SK-N-SH (cell line): ENCODE results near the gene NUP50. TPM values are rescaled to one million over a fixed set of nuclear protein-coding genes. Genes with fewer than 3 reads are reported as not detected.

Source experiments
- CTCF ChIA-PET: fragments of 300-600, 350-600 bp; formaldehyde crosslinking; extraction: SDS; loops from one replicate; lab custom pipeline; 2021; lab: Yijun Ruan, JAX
- POLR2A ChIA-PET: fragments of 350-600 bp; sonication (Branson Sonifier 250); formaldehyde crosslinking; extraction: SDS; loops from one replicate; lab custom pipeline; 2020; ENCODE audit warnings: antibody characterized with exemption, inconsistent platforms; lab: Yijun Ruan, JAX
- DNase-seq: peaks from one replicate; pipeline ENCODE4 v3.0.0; 2012
- H2AFZ ChIP-seq: fragments of 200-600 bp; sonication (generic); 2 replicates; pipeline ENCODE4 v1.8.1; 2016; ENCODE audit warnings: antibody characterized with exemption, mild to moderate bottlenecking, low read depth
- H3F3A ChIP-seq: fragments of 200-600 bp; sonication (generic); replicated peaks from 2 replicates; pipeline ENCODE3; 2016; ENCODE audit warnings: antibody characterized with exemption, mild to moderate bottlenecking; ENCODE audit not compliant: insufficient read depth
- H3K27ac ChIP-seq, 2 experiments: fragments of 200-500 bp in 1 of 2; fragments of 200-600 bp in 1 of 2; sonication (Bioruptor generic) in 1 of 2; sonication (generic), shearing (Covaris generic) in 1 of 2; 2 replicates each; pipeline versions ENCODE4 v1.5.1 to v1.6.1; 2014 to 2016; ENCODE audit warnings: low read depth in 2 of 2, inconsistent platforms in 1 of 2, low read length in 1 of 2, mild to moderate bottlenecking in 1 of 2, mixed read lengths in 1 of 2
- H3K27me3 ChIP-seq: fragments of 200-600 bp; sonication (generic), shearing (Covaris generic); 2 replicates; pipeline ENCODE4 v1.6.1; 2016; ENCODE audit warnings: mixed run types; ENCODE audit not compliant: insufficient read depth
- H3K36me3 ChIP-seq, 2 experiments: fragments of 200-500 bp in 1 of 2; fragments of 200-600 bp in 1 of 2; sonication (Bioruptor generic) in 1 of 2; sonication (generic) in 1 of 2; replicated peaks in 1 of 2; 2 replicates each; pipeline versions ENCODE3 to v1.5.1; 2014 to 2016; ENCODE audit warnings: low read length in 1 of 2, mild to moderate bottlenecking in 1 of 2; ENCODE audit not compliant: insufficient read depth in 2 of 2, control insufficient read depth in 1 of 2
- H3K4me1 ChIP-seq, 2 experiments: fragments of 200-500 bp in 1 of 2; fragments of 200-600 bp in 1 of 2; sonication (Bioruptor generic) in 1 of 2; sonication (generic), shearing (Covaris generic) in 1 of 2; 2 replicates each; pipeline versions ENCODE4 v1.5.1 to v1.6.1; 2014 to 2016; ENCODE audit warnings: low read depth in 1 of 2, low read length in 1 of 2, mixed run types in 1 of 2; ENCODE audit not compliant: insufficient read depth in 2 of 2, control insufficient read depth in 1 of 2
- H3K4me2 ChIP-seq: fragments of 200-600 bp; sonication (generic), shearing (Covaris generic); 2 replicates; pipeline ENCODE4 v1.6.1; 2017; ENCODE audit warnings: mixed run types
- H3K4me3 ChIP-seq, 2 experiments: fragments of 200-500 bp in 1 of 2; fragments of 200-600 bp in 1 of 2; sonication (Bioruptor generic) in 1 of 2; sonication (generic), shearing (Covaris generic) in 1 of 2; 2 replicates each; pipeline versions ENCODE4 v1.5.1 to v1.8.1; 2014 to 2016; ENCODE audit warnings: low read depth in 2 of 2, inconsistent platforms in 1 of 2, low read length in 1 of 2, mild to moderate bottlenecking in 1 of 2, mixed read lengths in 1 of 2, moderate library complexity in 1 of 2
- H3K79me2 ChIP-seq: fragments of 200-600 bp; sonication (generic); 2 replicates; pipeline ENCODE4 v1.8.1; 2017; ENCODE audit warnings: mild to moderate bottlenecking; ENCODE audit not compliant: insufficient read depth
- H3K9ac ChIP-seq: fragments of 200-600 bp; sonication (generic); 2 replicates; pipeline ENCODE4 v1.6.1; 2017; ENCODE audit warnings: mixed run types
- H3K9me2 ChIP-seq: fragments of 200-600 bp; sonication (generic); 2 replicates; pipeline ENCODE4 v1.6.1; 2017; ENCODE audit warnings: mixed run types
- H3K9me3 ChIP-seq: fragments of 200-600 bp; sonication (generic); 2 replicates; pipeline ENCODE4 v1.6.1; 2017; ENCODE audit warnings: mixed run types, mild to moderate bottlenecking, moderate library complexity
- H4K20me1 ChIP-seq: fragments of 200-600 bp; sonication (generic); 2 replicates; pipeline ENCODE4 v1.6.1; 2017; ENCODE audit warnings: mild to moderate bottlenecking, mixed run types; ENCODE audit not compliant: insufficient read depth
- CHD2 ChIP-seq: fragments of 150-350 bp; IDR thresholded peaks from 2 replicates; pipeline ENCODE4 v1.6.1; 2018; ENCODE audit warnings: low read length; ENCODE audit not compliant: partially characterized antibody
- EP300 ChIP-seq, 2 experiments: IDR thresholded peaks; 2 replicates each; pipeline versions ENCODE4 v1.4.0 to v1.6.1; 2012; ENCODE audit warnings: borderline replicate concordance in 1 of 2, low read depth in 1 of 2, low read length in 1 of 2
- EZH2phosphoT487 ChIP-seq: fragments of 200-600 bp; sonication (generic); IDR thresholded peaks from 2 replicates; pipeline ENCODE4 v1.6.1; 2017; ENCODE audit warnings: low read depth, mixed run types, mild to moderate bottlenecking, antibody characterized with exemption, moderate library complexity, borderline replicate concordance
- FOSL2 ChIP-seq: IDR thresholded peaks from 2 replicates; pipeline ENCODE4 v1.4.0; 2012; ENCODE audit warnings: low read depth, mild to moderate bottlenecking, moderate library complexity, borderline replicate concordance
- FOXJ3 ChIP-seq: sonication (generic); formaldehyde crosslinking; IDR thresholded peaks from 2 replicates; pipeline ENCODE4 v1.5.1; 2020; ENCODE audit warnings: mild to moderate bottlenecking, missing genetic modification reagents
- FOXM1 ChIP-seq: IDR thresholded peaks from 2 replicates; pipeline ENCODE4 v1.4.0; 2012; ENCODE audit warnings: low read depth, mild to moderate bottlenecking
- GABPA ChIP-seq: IDR thresholded peaks from 2 replicates; pipeline ENCODE4 v1.4.0; 2012; ENCODE audit warnings: low read depth, mild to moderate bottlenecking
- JUND ChIP-seq: IDR thresholded peaks from 2 replicates; pipeline ENCODE4 v1.4.0; 2012
- MAX ChIP-seq: IDR thresholded peaks from 2 replicates; pipeline ENCODE4 v1.4.0; 2012; ENCODE audit warnings: low read depth
- NRF1 ChIP-seq: IDR thresholded peaks from 2 replicates; pipeline ENCODE4 v1.6.1; 2012; ENCODE audit warnings: low read depth, mild to moderate bottlenecking, low read length
- PBX3 ChIP-seq: IDR thresholded peaks from 2 replicates; pipeline ENCODE4; 2012
- POLR2AphosphoS5 ChIP-seq: IDR thresholded peaks from 2 replicates; pipeline ENCODE4 v1.6.1; 2012; ENCODE audit warnings: low read depth, low read length
- RXRA ChIP-seq: IDR thresholded peaks from 2 replicates; pipeline ENCODE4 v1.4.0; 2012; ENCODE audit warnings: low read depth, mild to moderate bottlenecking, borderline replicate concordance
- TAF1 ChIP-seq: IDR thresholded peaks from 2 replicates; pipeline ENCODE4 v1.6.1; 2012; ENCODE audit warnings: low read depth, mild to moderate bottlenecking, low read length, moderate library complexity, borderline replicate concordance
- TCF12 ChIP-seq: IDR thresholded peaks from 2 replicates; pipeline ENCODE4 v1.4.0; 2012
- WGBS: methylation state at CpG from one replicate; pipeline ENCODE4 v1.1.6; 2017; ENCODE audit warnings: low lambda C conversion rate; 5-methylcytosine and 5-hydroxymethylcytosine counted together
- polyA plus RNA-seq, 3 experiments: library from polyadenylated mRNA; depleted of rRNA; stranded (reverse); fragments of >200 nt; gene quantifications; 2 replicates each; pipeline ENCODE4 v1.2.3, GENCODE V29; 2012
- TF ChIP-seq, protein P1 (sequence below): IDR thresholded peaks from 2 replicates; pipeline ENCODE4 v1.4.0; 2012; ENCODE audit warnings: low read depth, borderline replicate concordance
- TF ChIP-seq, protein P2 (sequence below): IDR thresholded peaks from 2 replicates; pipeline ENCODE4 v1.6.1; 2012; ENCODE audit warnings: mild to moderate bottlenecking, low read depth, low read length, moderate library complexity

NUP50 gene
- polyA plus RNA-seq, 1 of the 3 experiments (the other 2 are of a cell fraction) = 4.7 TPM

DNA sequence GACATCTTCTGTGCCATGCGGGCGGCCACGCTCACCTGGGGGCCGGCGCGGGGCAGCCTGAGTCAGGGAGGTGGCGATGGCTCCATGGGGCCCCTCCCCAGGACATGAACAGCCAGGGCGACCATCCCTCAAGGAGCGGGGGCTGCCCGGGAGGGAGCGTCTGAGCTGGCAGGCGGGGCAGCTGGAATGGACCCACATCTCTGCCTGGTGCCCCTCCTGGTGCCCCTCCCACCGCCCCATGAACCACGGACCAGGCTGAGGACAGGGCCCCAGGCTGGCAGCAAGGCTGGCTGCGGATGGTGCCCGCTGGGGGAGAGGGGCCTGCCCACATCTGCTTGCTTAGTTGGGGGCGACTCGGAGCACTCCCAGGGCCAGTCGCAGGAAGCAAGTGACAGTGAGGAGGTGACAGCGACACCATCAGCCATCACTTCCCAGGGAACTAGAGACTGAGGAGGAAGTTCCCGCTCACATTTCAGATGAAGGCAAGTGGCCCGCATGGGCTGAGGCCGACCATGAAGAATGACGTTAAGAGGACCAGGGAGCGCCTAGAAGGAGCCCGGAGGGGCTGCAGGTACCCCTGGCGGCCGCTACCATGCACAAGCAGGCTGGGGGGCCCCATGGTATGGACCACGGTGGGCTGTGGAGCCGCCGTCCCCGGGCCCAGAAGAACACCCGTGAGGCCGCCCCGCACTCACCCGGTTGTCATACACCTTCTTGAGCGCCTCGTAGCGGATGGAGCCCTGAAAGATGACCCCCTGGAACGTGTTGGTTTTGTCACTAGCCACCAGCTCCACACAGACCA, 39.6 kb downstream of the NUP50 start:
- no peak for DNase-seq
- no peaks in the 10 kb centered on the region; a peak in 1 of 4 replicates for H3K4me1 ChIP-seq
- TF ChIP-seq, protein P1, sequence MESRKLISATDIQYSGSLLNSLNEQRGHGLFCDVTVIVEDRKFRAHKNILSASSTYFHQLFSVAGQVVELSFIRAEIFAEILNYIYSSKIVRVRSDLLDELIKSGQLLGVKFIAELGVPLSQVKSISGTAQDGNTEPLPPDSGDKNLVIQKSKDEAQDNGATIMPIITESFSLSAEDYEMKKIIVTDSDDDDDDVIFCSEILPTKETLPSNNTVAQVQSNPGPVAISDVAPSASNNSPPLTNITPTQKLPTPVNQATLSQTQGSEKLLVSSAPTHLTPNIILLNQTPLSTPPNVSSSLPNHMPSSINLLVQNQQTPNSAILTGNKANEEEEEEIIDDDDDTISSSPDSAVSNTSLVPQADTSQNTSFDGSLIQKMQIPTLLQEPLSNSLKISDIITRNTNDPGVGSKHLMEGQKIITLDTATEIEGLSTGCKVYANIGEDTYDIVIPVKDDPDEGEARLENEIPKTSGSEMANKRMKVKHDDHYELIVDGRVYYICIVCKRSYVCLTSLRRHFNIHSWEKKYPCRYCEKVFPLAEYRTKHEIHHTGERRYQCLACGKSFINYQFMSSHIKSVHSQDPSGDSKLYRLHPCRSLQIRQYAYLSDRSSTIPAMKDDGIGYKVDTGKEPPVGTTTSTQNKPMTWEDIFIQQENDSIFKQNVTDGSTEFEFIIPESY = no peak
- TF ChIP-seq TAF1 (no peak), TCF12 (no peak), POLR2AphosphoS5 (no peak), FOXJ3 (no peak), FOXM1 (no peak), EP300 (IDR thresholded peaks at IDR 0.05; ENCODE audit: borderline replicate concordance in 1 of 2, low read depth in 1 of 2, low read length in 1 of 2) (no peak), CHD2 (no peak), FOSL2 (no peak), JUND (no peak), EZH2phosphoT487 (no peak), GABPA (no peak), RXRA (no peak), MAX (no peak), PBX3 (no peak), NRF1 (no peak)
- TF ChIP-seq, protein P2, sequence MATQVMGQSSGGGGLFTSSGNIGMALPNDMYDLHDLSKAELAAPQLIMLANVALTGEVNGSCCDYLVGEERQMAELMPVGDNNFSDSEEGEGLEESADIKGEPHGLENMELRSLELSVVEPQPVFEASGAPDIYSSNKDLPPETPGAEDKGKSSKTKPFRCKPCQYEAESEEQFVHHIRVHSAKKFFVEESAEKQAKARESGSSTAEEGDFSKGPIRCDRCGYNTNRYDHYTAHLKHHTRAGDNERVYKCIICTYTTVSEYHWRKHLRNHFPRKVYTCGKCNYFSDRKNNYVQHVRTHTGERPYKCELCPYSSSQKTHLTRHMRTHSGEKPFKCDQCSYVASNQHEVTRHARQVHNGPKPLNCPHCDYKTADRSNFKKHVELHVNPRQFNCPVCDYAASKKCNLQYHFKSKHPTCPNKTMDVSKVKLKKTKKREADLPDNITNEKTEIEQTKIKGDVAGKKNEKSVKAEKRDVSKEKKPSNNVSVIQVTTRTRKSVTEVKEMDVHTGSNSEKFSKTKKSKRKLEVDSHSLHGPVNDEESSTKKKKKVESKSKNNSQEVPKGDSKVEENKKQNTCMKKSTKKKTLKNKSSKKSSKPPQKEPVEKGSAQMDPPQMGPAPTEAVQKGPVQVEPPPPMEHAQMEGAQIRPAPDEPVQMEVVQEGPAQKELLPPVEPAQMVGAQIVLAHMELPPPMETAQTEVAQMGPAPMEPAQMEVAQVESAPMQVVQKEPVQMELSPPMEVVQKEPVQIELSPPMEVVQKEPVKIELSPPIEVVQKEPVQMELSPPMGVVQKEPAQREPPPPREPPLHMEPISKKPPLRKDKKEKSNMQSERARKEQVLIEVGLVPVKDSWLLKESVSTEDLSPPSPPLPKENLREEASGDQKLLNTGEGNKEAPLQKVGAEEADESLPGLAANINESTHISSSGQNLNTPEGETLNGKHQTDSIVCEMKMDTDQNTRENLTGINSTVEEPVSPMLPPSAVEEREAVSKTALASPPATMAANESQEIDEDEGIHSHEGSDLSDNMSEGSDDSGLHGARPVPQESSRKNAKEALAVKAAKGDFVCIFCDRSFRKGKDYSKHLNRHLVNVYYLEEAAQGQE = no peak
- peaks cover 12 to 53% of the 10 kb centered on the region in 2 experiments for H3K36me3 ChIP-seq
- H3K79me2 ChIP-seq = peaks cover 3% of the 10 kb centered on the region; the same call in 1 of the 2 replicates
- no peak overlapping the region for H3K4me3 ChIP-seq
- no peaks in the 10 kb centered on the region for H3K9me3 ChIP-seq
- ChIA-PET CTCF (no interaction called here), POLR2A (no interaction called here)
- no peak overlapping the region for H3K27ac ChIP-seq
- no peaks in the 10 kb centered on the region for H3K27me3 ChIP-seq
- no peaks in the 10 kb centered on the region for H3K9me2 ChIP-seq
- H2AFZ ChIP-seq = no peak overlapping the region
- no peak overlapping the region for H3K9ac ChIP-seq
- peaks cover 4% of the 10 kb centered on the region for H3F3A ChIP-seq
- 0 out of 2 replicates have a peak, but pooled peaks cover 6% of the 10 kb centered on the region for H4K20me1 ChIP-seq
- no peak overlapping the region for H3K4me2 ChIP-seq
- 93% methylated on average over 12 of the region's 40 CpGs for WGBS
